Astrocyte (in vitro differentiated cells and primary cell): ENCODE data around the gene TRIAP1.

ENCODE experiments used
- EZH2 ChIP-seq: IDR thresholded peaks from 2 replicates; pipeline ENCODE4 v1.6.1; 2012; ENCODE audit warnings: mild to moderate bottlenecking, low read length, inconsistent platforms; ENCODE audit not compliant: insufficient read depth
- TF ChIP-seq, protein P1 (sequence below): IDR thresholded peaks from 2 replicates; pipeline ENCODE4 v1.5.1; 2011; ENCODE audit warnings: low read depth, mild to moderate bottlenecking, inconsistent platforms, low read length, moderate library complexity; ENCODE audit not compliant: insufficient read depth

DNA sequence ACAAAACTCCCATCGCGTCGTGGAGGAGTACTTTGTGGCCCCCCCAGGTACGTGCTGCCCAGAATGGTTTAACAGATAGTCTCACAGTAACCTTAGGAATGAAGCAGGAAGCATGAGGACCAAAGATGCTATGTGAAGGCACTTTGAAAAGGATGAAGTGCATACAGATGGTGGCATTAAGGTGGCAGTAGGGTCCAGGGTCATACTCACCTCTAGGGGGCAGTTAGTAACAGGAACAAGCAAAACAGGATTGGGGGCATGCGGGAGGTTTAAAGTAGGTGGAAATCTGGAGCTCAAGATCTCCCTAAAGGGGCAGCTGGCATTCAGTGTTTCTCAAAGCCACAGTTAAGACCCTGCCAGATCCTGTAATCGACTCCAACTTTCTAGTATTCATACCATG, 10.9 kb upstream of the TRIAP1 start:
- TF ChIP-seq, protein P1, sequence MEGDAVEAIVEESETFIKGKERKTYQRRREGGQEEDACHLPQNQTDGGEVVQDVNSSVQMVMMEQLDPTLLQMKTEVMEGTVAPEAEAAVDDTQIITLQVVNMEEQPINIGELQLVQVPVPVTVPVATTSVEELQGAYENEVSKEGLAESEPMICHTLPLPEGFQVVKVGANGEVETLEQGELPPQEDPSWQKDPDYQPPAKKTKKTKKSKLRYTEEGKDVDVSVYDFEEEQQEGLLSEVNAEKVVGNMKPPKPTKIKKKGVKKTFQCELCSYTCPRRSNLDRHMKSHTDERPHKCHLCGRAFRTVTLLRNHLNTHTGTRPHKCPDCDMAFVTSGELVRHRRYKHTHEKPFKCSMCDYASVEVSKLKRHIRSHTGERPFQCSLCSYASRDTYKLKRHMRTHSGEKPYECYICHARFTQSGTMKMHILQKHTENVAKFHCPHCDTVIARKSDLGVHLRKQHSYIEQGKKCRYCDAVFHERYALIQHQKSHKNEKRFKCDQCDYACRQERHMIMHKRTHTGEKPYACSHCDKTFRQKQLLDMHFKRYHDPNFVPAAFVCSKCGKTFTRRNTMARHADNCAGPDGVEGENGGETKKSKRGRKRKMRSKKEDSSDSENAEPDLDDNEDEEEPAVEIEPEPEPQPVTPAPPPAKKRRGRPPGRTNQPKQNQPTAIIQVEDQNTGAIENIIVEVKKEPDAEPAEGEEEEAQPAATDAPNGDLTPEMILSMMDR, result peak; percentile 27
- no peak for TF ChIP-seq EZH2
